ENCODE results near the gene CPA5.

DNA sequence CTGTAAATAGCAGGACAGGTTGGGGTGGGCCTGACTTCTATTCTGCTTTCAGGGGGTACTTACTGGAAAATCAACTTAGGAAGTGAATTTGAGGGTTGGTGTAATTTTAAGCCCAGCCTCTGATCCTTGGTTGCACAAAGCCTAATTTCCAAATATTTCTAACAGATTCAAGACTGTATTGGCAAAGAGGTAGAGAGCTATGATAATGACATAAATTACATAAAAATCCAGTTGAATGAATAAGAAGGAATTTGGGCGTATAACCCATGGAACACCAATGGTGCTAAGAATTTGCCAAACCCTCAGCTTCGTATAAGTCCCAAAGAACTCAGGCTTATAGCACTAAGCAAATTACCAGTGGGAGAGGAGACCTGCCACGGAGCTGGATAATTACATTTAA is 39.7 kb upstream of the CPA5 start:
- TF ChIP-seq JUNB (IDR thresholded peaks at IDR 0.05; ENCODE audit: unreplicated experiment) = no peak
- TF ChIP-seq, protein P1, sequence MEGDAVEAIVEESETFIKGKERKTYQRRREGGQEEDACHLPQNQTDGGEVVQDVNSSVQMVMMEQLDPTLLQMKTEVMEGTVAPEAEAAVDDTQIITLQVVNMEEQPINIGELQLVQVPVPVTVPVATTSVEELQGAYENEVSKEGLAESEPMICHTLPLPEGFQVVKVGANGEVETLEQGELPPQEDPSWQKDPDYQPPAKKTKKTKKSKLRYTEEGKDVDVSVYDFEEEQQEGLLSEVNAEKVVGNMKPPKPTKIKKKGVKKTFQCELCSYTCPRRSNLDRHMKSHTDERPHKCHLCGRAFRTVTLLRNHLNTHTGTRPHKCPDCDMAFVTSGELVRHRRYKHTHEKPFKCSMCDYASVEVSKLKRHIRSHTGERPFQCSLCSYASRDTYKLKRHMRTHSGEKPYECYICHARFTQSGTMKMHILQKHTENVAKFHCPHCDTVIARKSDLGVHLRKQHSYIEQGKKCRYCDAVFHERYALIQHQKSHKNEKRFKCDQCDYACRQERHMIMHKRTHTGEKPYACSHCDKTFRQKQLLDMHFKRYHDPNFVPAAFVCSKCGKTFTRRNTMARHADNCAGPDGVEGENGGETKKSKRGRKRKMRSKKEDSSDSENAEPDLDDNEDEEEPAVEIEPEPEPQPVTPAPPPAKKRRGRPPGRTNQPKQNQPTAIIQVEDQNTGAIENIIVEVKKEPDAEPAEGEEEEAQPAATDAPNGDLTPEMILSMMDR (conservative IDR thresholded peaks at IDR 0.05; ENCODE audit: low read depth in 2 of 2) = no peak
- TF ChIP-seq, protein P2, sequence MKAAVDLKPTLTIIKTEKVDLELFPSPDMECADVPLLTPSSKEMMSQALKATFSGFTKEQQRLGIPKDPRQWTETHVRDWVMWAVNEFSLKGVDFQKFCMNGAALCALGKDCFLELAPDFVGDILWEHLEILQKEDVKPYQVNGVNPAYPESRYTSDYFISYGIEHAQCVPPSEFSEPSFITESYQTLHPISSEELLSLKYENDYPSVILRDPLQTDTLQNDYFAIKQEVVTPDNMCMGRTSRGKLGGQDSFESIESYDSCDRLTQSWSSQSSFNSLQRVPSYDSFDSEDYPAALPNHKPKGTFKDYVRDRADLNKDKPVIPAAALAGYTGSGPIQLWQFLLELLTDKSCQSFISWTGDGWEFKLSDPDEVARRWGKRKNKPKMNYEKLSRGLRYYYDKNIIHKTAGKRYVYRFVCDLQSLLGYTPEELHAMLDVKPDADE (IDR thresholded peaks at IDR 0.05) = no peak
- TF ChIP-seq CREB1 (CRISPR knock-in tag; IDR thresholded peaks at IDR 0.05; ENCODE audit: low read depth) = no peak

Data from GM23338 (cell line).